HepG2 (cell line): ENCODE measurements around the gene RHOBTB1. TPM values are rescaled to one million over a fixed set of nuclear protein-coding genes. Genes with fewer than 3 reads are reported as not detected.

Source experiments
- FUBP1 ChIP-seq: sonication (generic); formaldehyde crosslinking; IDR thresholded peaks from 2 replicates; pipeline ENCODE4 v1.5.1; 2020; ENCODE audit warnings: missing genetic modification reagents, mild to moderate bottlenecking, borderline replicate concordance
- GABPB1 ChIP-seq: IDR thresholded peaks from 2 replicates; pipeline ENCODE4 v1.6.1; 2016; ENCODE audit warnings: mild to moderate bottlenecking, missing genetic modification reagents, moderate library complexity, missing compliant biosample characterization
- GPBP1L1 ChIP-seq: sonication (generic); formaldehyde crosslinking; IDR thresholded peaks from 2 replicates; pipeline ENCODE4 v1.5.0; 2020; ENCODE audit warnings: mild to moderate bottlenecking, missing genetic modification reagents
- GRHL1 ChIP-seq: sonication (generic); formaldehyde crosslinking; conservative IDR thresholded peaks from 2 replicates; pipeline ENCODE4 v1.8.0; 2022; ENCODE audit warnings: missing genetic modification reagents
- GTF2F1 ChIP-seq: fragments of 150-350 bp; IDR thresholded peaks from 2 replicates; pipeline ENCODE4 v1.6.1; 2014; ENCODE audit warnings: low read length
- GZF1 ChIP-seq: sonication (generic); formaldehyde crosslinking; IDR thresholded peaks from 2 replicates; pipeline ENCODE4 v1.5.1; 2020; ENCODE audit warnings: mild to moderate bottlenecking, missing genetic modification reagents
- IKZF4 ChIP-seq: sonication (generic); formaldehyde crosslinking; IDR thresholded peaks from 2 replicates; pipeline ENCODE4 v1.5.1; 2020; ENCODE audit warnings: borderline replicate concordance, mild to moderate bottlenecking, low read depth, missing genetic modification reagents; ENCODE audit errors: not compliant biosample characterization
- KAT8 ChIP-seq: IDR thresholded peaks from 2 replicates; pipeline ENCODE4 v1.6.1; 2016; ENCODE audit warnings: missing genetic modification reagents, missing compliant biosample characterization
- KDM2A ChIP-seq: sonication (generic); formaldehyde crosslinking; IDR thresholded peaks from 2 replicates; pipeline ENCODE4 v1.4.0; 2020; ENCODE audit warnings: low read depth, missing genetic modification reagents, borderline replicate concordance
- MED1 ChIP-seq: sonication (generic); formaldehyde crosslinking; IDR thresholded peaks from 2 replicates; pipeline ENCODE4 v1.4.0; 2020; ENCODE audit warnings: missing genetic modification reagents
- MIER2 ChIP-seq: IDR thresholded peaks from 2 replicates; pipeline ENCODE4 v1.6.1; 2016; ENCODE audit warnings: missing biosample characterization, missing genetic modification reagents
- PHF8 ChIP-seq: sonication (generic); formaldehyde crosslinking; IDR thresholded peaks from 2 replicates; pipeline ENCODE4 v1.5.0; 2020; ENCODE audit warnings: missing genetic modification reagents
- POGZ ChIP-seq: sonication (generic); formaldehyde crosslinking; IDR thresholded peaks from 2 replicates; pipeline ENCODE4 v1.4.0; 2020; ENCODE audit warnings: mild to moderate bottlenecking, missing genetic modification reagents
- SOX13 ChIP-seq, 3 experiments: fragments of 450-650 bp in 1 of 3; sonication (generic) in 1 of 3; formaldehyde crosslinking in 1 of 3; IDR thresholded peaks in 2 of 3; conservative IDR thresholded peaks in 1 of 3; 2 replicates each; pipeline versions ENCODE4 v1.5.0 to v1.6.1; 2016 to 2020; ENCODE audit warnings: antibody characterized with exemption in 1 of 3, mild to moderate bottlenecking in 1 of 3, missing compliant biosample characterization in 1 of 3, missing genetic modification reagents in 1 of 3, moderate library complexity in 1 of 3
- SOX6 ChIP-seq, 2 experiments: fragments of 450-650 bp in 1 of 2; sonication (generic) in 1 of 2; formaldehyde crosslinking in 1 of 2; IDR thresholded peaks; 2 replicates each; pipeline versions ENCODE4 v1.4.0 to v1.6.1; 2017 to 2020; ENCODE audit warnings: antibody characterized with exemption in 1 of 2, mild to moderate bottlenecking in 1 of 2, missing genetic modification reagents in 1 of 2
- TMF1 ChIP-seq: sonication (generic); formaldehyde crosslinking; IDR thresholded peaks from 2 replicates; pipeline ENCODE4 v1.8.1; 2022; ENCODE audit warnings: low read depth, missing genetic modification reagents
- ZFP36L1 ChIP-seq: sonication (generic); formaldehyde crosslinking; IDR thresholded peaks from 2 replicates; pipeline ENCODE4 v1.8.0; 2022; ENCODE audit warnings: mild to moderate bottlenecking, missing genetic modification reagents, moderate library complexity
- ZNF280D ChIP-seq: sonication (generic); formaldehyde crosslinking; IDR thresholded peaks from 2 replicates; pipeline ENCODE4 v1.5.1; 2020; ENCODE audit warnings: mild to moderate bottlenecking, missing genetic modification reagents
- ZNF331 ChIP-seq: sonication (generic); formaldehyde crosslinking; IDR thresholded peaks from 2 replicates; pipeline ENCODE4 v1.4.0; 2020; ENCODE audit warnings: missing genetic modification reagents
- ZNF7 ChIP-seq: IDR thresholded peaks from 2 replicates; pipeline ENCODE4 v1.6.1; 2016; ENCODE audit warnings: missing biosample characterization, missing genetic modification reagents
- ZSCAN22 ChIP-seq: sonication (generic); formaldehyde crosslinking; IDR thresholded peaks from 2 replicates; pipeline ENCODE4 v1.4.0; 2020; ENCODE audit warnings: mild to moderate bottlenecking, missing genetic modification reagents
- polyA plus RNA-seq, 8 experiments: library from polyadenylated mRNA; depleted of rRNA in 3 of 8; stranded (reverse) in 7 of 8; unstranded in 1 of 8; fragments of >200 nt; fragmentation: Illumina TruSeq in 4 of 8; extraction: Trizol in 4 of 8; gene quantifications; 2 replicates each; pipeline versions ENCODE4 v1.2.1 to v1.2.3, GENCODE V29; 2011 to 2016; ENCODE audit warnings: low read depth in 4 of 8, missing spikeins in 1 of 8, mixed read lengths in 1 of 8; ENCODE audit not compliant: insufficient read depth in 1 of 8
- total RNA-seq, 5 experiments: library from RNA; depleted of rRNA; stranded (reverse); fragments of >200 nt; fragmentation: Illumina TruSeq; extraction: Trizol; gene quantifications; 2 replicates each; pipeline ENCODE4 v1.2.3, GENCODE V29; 2016; ENCODE audit warnings: low read depth in 1 of 5

RHOBTB1 gene
- total and polyA plus RNA-seq, 2 of the 13 experiments (the other 11 are each of a cell fraction or from before 2014, with no cell fraction given) = 18.8 to 59.5 TPM

- TF ChIP-seq SOX13 (IDR thresholded peaks at IDR 0.05) = no peak
- TF ChIP-seq SOX13 (CRISPR knock-in tag; conservative IDR thresholded peaks at IDR 0.05 in 1 of 2, IDR thresholded peaks at IDR 0.05 in 1 of 2) = peak; percentile 33 to 57; a peak in 1 of 4 replicates
- no peak for TF ChIP-seq GPBP1L1 (CRISPR knock-in tag)
- TF ChIP-seq MED1 (CRISPR knock-in tag) = 0 out of 2 replicates have a peak, but pooled peaks have one; percentile 15
- TF ChIP-seq GABPB1 (CRISPR knock-in tag) = no peak
- TF ChIP-seq GRHL1 (CRISPR knock-in tag) = no peak
- no peak for TF ChIP-seq ZNF7 (CRISPR knock-in tag)
- TF ChIP-seq KAT8 (CRISPR knock-in tag) = 0 out of 2 replicates have a peak, but pooled peaks have one; percentile 22
- no peak for TF ChIP-seq MIER2 (CRISPR knock-in tag)
- no peak for TF ChIP-seq ZNF280D (CRISPR knock-in tag)
- TF ChIP-seq ZSCAN22 (CRISPR knock-in tag) = no peak
- no peak for TF ChIP-seq GZF1 (CRISPR knock-in tag)
- no peak for TF ChIP-seq ZFP36L1
- no peak for TF ChIP-seq FUBP1 (CRISPR knock-in tag)
- TF ChIP-seq PHF8 = no peak
- no peak for TF ChIP-seq IKZF4 (CRISPR knock-in tag)
- TF ChIP-seq KDM2A (CRISPR knock-in tag) = no peak
- no peak for TF ChIP-seq TMF1 (CRISPR knock-in tag)
- TF ChIP-seq ZNF331 (CRISPR knock-in tag) = 0 out of 2 replicates have a peak, but pooled peaks have one; percentile 10
- no peak for TF ChIP-seq SOX6 (IDR thresholded peaks at IDR 0.05)
- TF ChIP-seq SOX6 (CRISPR knock-in tag; IDR thresholded peaks at IDR 0.05) = peak; percentile 35; the same call in 1 of the 2 replicates
- no peak for TF ChIP-seq GTF2F1
- TF ChIP-seq POGZ (CRISPR knock-in tag) = peak; percentile 72; the same call in 1 of the 2 replicates
Observed at GRCh38 chr10:60955957-60956425, 12.0 kb upstream of the RHOBTB1 start (continued).
